HG03045 (cell line): ENCODE measurements around the gene GLCCI1.
"Not testable (repeated sequence)": the region's sequence is repeated elsewhere in the genome, so short reads cannot be mapped to it uniquely, and the experiment has no call there.

Source experiments
- ATAC-seq: cut with Tn5 transposase; IDR thresholded peaks from one replicate; pipeline ENCODE4 v1.9.1; 2021; ENCODE audit warnings: mild to moderate bottlenecking, moderate library complexity; ENCODE audit not compliant: unreplicated experiment

Gene GLCCI1

GRCh38 chr7:8042796-8043535 is 74.4 kb downstream of the GLCCI1 start:
- ATAC-seq = no peak

GRCh38 chr7:8044761-8045430 is 76.3 kb downstream of the GLCCI1 start:
- no peak for ATAC-seq

- not testable (repeated sequence) for ATAC-seq
These were observed 79.5 kb downstream of the GLCCI1 start for GRCh38 chr7:8048067-8048466.

GRCh38 chr7:8051373-8051772 is 82.8 kb downstream of the GLCCI1 start:
- ATAC-seq = no peak

- no peak for ATAC-seq
These were observed 83.4 kb downstream of the GLCCI1 start for GRCh38 chr7:8051998-8052397.

- ATAC-seq = no peak
These were observed 84.2 kb downstream of the GLCCI1 start for GRCh38 chr7:8052824-8053223.

GRCh38 chr7:8056439-8056838 is 87.8 kb downstream of the GLCCI1 start:
- ATAC-seq = no peak

GRCh38 chr7:8057566-8057965 is 89.0 kb downstream of the GLCCI1 start:
- no peak for ATAC-seq

- ATAC-seq = no peak
These were observed 89.7 kb downstream of the GLCCI1 start for GRCh38 chr7:8058322-8058721.

- ATAC-seq = no peak
These were observed 90.3 kb downstream of the GLCCI1 start for GRCh38 chr7:8058852-8059251.

GRCh38 chr7:8060241-8060640 is 91.6 kb downstream of the GLCCI1 start:
- no peak for ATAC-seq

- ATAC-seq = not testable (repeated sequence)
These were observed 94.7 kb downstream of the GLCCI1 start for GRCh38 chr7:8063300-8063699.

GRCh38 chr7:8063706-8064297 is 95.2 kb downstream of the GLCCI1 start:
- ATAC-seq = no peak

- no peak for ATAC-seq
These were observed 96.2 kb downstream of the GLCCI1 start for GRCh38 chr7:8064828-8065227.

GRCh38 chr7:8065356-8065813 is 96.8 kb downstream of the GLCCI1 start:
- no peak for ATAC-seq

- ATAC-seq = no peak
These were observed 100.5 kb downstream of the GLCCI1 start for GRCh38 chr7:8068892-8069686.

- no peak for ATAC-seq
These were observed 102.0 kb downstream of the GLCCI1 start for GRCh38 chr7:8070451-8071180.

GRCh38 chr7:8078418-8078817 is 109.8 kb downstream of the GLCCI1 start:
- ATAC-seq = no peak

GRCh38 chr7:8082762-8083161 is 114.2 kb downstream of the GLCCI1 start:
- no peak for ATAC-seq

- no peak for ATAC-seq
These were observed 116.2 kb downstream of the GLCCI1 start for GRCh38 chr7:8084836-8085235.

- no peak for ATAC-seq
These were observed 116.8 kb downstream of the GLCCI1 start for GRCh38 chr7:8085420-8085819.
